ENCODE measurements around the gene PITPNC1.
"Not testable (repeated sequence)": the region's sequence is repeated elsewhere in the genome, so short reads cannot be mapped to it uniquely, and the experiment has no call there.

The PITPNC1 gene

DNA sequence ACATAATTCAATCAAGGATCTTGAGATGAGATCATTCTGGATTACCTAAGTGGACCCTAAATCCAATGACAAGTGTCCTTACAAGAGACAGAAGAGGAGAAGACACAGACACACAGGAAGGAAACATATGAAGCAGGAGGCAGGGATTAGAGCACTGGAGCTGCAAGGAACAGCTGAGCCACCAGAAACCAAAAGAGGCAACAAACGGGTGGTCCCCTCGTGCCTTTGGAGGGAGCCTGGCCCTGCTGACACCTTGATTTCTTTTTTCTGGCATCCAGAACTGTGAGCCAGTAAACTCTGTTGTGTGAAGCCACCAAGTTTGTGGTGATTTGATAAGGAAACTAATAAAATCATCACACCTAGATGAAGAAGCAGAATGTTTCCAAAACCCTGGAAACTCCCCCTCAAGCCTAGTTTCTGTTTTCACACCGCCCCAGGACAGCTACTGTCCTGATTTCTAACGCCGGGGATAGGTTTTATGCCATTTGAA lies 115.2 kb downstream of the PITPNC1 start:
- TF ChIP-seq, protein P1, sequence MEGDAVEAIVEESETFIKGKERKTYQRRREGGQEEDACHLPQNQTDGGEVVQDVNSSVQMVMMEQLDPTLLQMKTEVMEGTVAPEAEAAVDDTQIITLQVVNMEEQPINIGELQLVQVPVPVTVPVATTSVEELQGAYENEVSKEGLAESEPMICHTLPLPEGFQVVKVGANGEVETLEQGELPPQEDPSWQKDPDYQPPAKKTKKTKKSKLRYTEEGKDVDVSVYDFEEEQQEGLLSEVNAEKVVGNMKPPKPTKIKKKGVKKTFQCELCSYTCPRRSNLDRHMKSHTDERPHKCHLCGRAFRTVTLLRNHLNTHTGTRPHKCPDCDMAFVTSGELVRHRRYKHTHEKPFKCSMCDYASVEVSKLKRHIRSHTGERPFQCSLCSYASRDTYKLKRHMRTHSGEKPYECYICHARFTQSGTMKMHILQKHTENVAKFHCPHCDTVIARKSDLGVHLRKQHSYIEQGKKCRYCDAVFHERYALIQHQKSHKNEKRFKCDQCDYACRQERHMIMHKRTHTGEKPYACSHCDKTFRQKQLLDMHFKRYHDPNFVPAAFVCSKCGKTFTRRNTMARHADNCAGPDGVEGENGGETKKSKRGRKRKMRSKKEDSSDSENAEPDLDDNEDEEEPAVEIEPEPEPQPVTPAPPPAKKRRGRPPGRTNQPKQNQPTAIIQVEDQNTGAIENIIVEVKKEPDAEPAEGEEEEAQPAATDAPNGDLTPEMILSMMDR (IDR thresholded peaks at IDR 0.05; ENCODE audit: low read depth, low read length, missing control alignments): no peak
- no peak overlapping the region for H3K4me3 ChIP-seq (replicated peaks; ENCODE audit: low read depth, low read length)
- DNase-seq (ENCODE audit: extremely low read depth, low read depth): no peak

DNA sequence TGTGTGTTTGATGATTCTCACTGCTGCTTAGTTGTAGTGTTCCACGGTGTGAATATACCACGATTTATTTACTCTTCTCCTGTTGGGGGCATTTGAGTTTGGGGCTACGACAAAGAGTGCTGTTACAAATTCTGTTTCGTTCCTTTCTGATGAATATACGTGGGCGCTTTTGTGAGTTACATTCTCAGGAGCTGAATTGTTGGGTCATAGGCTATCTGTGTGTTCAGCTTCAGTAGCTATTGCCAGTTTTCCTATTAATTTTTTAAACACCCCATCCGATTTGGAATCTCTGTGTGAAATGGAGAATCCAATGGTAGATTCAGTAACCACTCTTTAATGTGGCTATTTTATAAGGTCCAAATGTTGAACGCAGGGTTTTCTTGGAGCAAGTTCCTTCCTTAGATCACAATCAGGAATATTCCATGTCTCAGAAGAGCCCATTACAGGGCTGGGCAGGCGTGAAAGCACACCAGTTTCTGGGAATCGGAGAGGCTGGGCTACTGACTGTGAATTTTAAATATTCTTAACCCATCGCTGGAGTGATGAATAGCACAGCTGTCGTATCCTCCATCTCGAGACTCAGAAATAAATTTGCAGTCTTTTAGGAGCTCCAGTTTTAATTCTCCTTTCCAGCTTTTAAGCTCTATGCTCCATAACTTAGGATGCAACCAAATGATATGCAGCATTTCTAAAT lies 115.9 kb downstream of the PITPNC1 start:
- no peak overlapping the region for H3K4me3 ChIP-seq (replicated peaks; ENCODE audit: low read depth, low read length)
- TF ChIP-seq, protein P1 (IDR thresholded peaks at IDR 0.05; ENCODE audit: low read depth, low read length, missing control alignments): no peak
- DNase-seq (ENCODE audit: extremely low read depth, low read depth): no peak

DNA sequence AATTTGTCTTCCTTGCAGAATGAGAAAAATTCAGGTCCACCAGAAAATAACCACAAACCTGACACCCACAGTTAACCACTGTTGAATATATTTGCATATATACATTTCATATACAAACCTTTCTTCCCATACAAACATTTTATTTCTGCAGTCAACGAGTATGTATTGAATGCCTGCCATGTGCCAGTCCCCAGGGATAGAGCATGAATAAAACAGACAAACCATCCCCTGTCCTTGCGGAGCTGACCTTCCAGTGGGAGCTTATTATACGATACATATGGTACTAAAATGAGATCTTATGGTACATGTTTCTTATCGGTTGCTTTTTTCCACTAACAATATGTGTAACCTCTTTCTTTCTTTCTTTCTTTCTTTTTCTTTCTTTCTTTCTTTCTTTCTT lies 116.7 kb downstream of the PITPNC1 start:
- TF ChIP-seq, protein P1 (IDR thresholded peaks at IDR 0.05; ENCODE audit: low read depth, low read length, missing control alignments): no peak
- no peak overlapping the region for H3K4me3 ChIP-seq (replicated peaks; ENCODE audit: low read depth, low read length)
- DNase-seq (ENCODE audit: extremely low read depth, low read depth): no peak

DNA sequence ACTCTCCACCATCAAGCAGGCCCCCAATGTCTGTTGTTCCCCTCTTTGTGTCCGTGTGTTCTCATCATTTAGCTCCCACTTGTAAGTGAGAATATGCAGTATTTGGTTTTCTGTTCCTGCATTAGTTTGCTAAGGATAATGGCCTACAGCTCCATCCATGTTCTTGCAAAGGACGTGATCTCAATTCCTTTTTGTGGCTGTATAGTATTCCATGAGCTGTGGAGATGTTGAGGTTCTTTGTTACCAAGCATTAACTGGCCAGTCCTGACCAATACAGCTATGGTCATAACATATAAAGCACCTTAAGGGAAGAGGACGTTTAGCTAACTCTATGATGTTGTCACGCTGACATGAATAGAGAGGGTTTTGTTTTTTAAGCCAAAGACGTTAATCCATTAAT lies 118.5 kb downstream of the PITPNC1 start:
- H3K4me3 ChIP-seq (replicated peaks; ENCODE audit: low read depth, low read length); DNase-seq (ENCODE audit: extremely low read depth, low read depth): not testable (repeated sequence)

DNA sequence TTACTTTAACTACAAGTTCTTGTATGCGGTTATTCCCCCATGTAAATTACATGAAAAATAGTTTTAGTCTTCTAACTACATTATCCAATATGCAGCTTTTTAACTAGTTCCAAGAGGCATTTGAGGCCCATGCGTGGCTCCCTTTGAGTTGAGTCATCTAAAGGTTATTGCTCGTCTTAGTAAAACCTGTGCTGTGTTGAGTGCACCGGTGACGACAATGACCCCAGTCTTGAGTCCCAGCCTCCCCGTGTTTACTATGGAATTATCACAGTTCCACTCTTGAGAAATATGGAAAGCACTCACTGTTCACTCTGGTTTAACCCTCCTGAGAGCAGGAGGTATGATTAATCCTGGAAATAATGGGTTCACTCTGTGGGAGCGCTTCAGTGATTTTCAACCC lies 119.2 kb downstream of the PITPNC1 start:
- no peak for DNase-seq (ENCODE audit: extremely low read depth, low read depth)
- no peak overlapping the region for H3K4me3 ChIP-seq (replicated peaks; ENCODE audit: low read depth, low read length)
- TF ChIP-seq, protein P1 (IDR thresholded peaks at IDR 0.05; ENCODE audit: low read depth, low read length, missing control alignments): no peak

DNA sequence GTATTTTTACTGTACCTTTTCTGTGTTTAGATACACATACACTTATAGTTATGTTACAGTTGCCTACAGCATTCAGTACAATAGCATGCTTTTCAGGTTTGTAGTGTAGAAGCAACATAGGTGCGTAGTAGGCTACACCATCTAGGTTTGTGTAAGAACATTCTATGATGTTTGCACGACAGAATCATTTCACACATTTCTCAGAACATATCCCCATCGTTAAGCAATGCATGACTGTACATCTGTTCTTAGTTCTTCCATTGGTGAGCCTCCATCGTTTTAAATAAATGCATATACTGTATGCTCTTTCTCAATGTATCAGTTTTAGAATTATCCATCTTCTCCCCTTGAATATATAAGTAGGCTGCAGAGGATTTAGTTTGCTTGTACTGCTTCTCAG lies 122.6 kb downstream of the PITPNC1 start:
- H3K4me3 ChIP-seq (replicated peaks; ENCODE audit: low read depth, low read length): no peak overlapping the region
- DNase-seq (ENCODE audit: extremely low read depth, low read depth): no peak
- TF ChIP-seq, protein P1 (IDR thresholded peaks at IDR 0.05; ENCODE audit: low read depth, low read length, missing control alignments): no peak

DNA sequence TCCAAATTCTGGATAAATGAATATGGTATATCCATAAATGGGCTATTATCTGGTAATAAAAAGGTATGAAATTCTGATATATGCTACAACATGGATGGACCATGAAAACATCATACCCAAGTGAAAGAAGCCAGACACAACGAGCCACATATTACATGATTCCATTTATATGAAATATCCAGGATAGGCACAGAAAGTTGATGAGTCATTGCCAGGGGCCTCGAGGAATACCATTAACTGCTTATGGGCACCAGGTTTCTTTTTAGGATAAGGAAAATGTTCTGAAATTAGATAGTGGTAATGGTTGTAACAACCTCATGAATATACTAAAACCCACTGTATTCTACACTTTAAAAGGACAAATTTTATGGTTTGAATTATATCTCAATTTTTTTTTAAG lies 123.2 kb downstream of the PITPNC1 start:
- TF ChIP-seq, protein P1 (IDR thresholded peaks at IDR 0.05; ENCODE audit: low read depth, low read length, missing control alignments): no peak
- no peak overlapping the region for H3K4me3 ChIP-seq (replicated peaks; ENCODE audit: low read depth, low read length)
- DNase-seq (ENCODE audit: extremely low read depth, low read depth): no peak
